ENCODE measurements around the gene PALM.

DNA sequence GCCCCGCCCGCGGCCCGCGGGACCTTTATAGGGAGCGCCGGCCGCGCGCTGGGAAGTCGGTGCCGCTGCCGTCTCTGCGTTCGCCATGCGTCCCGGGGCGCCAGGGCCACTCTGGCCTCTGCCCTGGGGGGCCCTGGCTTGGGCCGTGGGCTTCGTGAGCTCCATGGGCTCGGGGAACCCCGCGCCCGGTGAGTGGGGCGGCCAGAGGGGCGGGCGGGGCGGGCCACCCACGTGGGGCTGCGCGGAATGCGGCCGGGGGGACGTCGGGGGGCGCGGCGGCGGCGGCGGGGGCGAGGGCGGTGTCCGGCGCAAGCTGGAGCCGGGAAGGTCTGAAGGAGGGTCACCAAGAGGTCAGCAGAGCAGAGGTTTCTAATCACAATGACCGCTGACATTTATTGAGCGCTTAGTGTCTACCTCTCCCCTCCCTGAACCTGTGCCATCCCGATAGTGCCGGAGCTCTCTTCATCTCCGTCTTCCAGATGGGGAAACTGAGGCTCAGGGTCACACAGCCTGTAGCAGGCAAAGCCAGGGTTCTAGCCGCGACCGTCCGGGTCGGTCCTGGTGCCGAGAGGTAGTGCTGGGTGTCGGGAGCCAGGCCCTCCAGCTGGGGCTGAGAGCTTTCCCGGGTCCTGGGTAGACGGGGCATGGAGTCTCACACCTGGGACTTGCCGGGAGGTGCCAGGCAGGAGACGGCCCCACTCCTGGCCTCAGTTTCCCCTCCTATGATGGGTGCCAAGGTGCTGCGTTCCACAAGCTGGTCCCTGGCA lies 32.2 kb upstream of the PALM start, which contains the start of gene FSTL3:
- no peak for TF ChIP-seq ZZZ3 (IDR thresholded peaks at IDR 0.05)
- TF ChIP-seq CBFA2T3 (IDR thresholded peaks at IDR 0.05) = no peak
- TF ChIP-seq MAFF (IDR thresholded peaks at IDR 0.05; ENCODE audit: low read length) = no peak
- no peak for TF ChIP-seq MYC (IDR thresholded peaks at IDR 0.05; ENCODE audit: low read depth, low read length)
- no peak for TF ChIP-seq MYC (CRISPR knock-in tag; IDR thresholded peaks at IDR 0.05; ENCODE audit: borderline replicate concordance, low read depth)
- TF ChIP-seq ZEB2 (IDR thresholded peaks at IDR 0.05) = no peak

Data from K562 (cell line).